Fibroblast of skin of left quadriceps (primary cell): ENCODE results near the gene ZNF560.

Source experiments
- DNase-seq, 2 experiments: peaks; one replicate each; pipeline ENCODE4 v3.0.0-alpha.2; 2013; ENCODE audit warnings: low read depth in 2 of 2

The ZNF560 gene

GRCh38 chr19:9435279-9436268 lies 62.8 kb downstream of the ZNF560 start, which contains the start of gene ZNF266:
ZNF266 (minus strand) TSS chr19:9435573; CDS start chr19:9420089, 15,484 bp downstream.
- peak; percentile 77 to 79 for DNase-seq

DNA sequence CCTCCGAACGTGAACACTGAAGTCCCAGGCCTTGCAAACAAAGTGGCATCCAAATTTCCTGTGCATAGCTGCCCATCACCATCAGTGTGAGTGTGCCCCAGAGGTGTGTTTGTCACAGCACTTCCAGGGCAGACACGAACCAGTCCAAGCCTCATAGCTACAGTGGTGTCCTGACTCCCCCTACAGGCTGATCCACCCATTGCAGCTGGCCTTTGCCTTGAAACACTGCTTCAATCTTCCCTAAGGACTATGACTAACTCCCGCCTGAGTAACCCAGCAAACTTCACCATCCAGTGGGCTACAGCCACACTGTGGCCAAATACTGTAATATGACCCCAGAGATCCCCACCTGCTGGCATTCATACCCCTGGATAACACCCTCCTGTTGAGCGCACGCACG lies 66.9 kb downstream of the ZNF560 start:
- no peak for DNase-seq

DNA sequence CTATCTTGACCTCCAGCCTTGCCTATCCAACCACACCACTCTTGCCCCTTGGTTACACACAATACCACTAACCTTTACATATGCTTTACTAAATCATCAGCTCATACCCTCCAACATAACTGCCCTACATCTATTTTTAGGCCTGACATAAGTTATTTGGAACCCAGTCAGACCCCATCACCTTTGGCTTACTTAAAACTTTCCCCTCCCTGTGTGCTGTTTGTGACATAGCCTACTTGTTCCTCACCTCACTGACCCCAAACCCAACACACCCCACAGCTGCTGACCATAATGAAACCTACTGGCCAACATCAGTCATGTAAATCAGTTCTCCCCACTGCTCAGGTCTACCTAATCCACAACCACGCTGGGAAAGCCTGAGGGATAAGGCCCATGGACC lies 68.0 kb downstream of the ZNF560 start:
- DNase-seq: no peak

GRCh38 chr19:9427941-9428340 lies 70.5 kb downstream of the ZNF560 start:
- DNase-seq: no peak
